ENCODE measurements around the gene HOTAIR. TPM values are rescaled to one million over a fixed set of nuclear protein-coding genes. Genes with fewer than 3 reads are reported as not detected.

HOTAIR gene
- total RNA-seq, 4 donors from 2014 or later, result 0.31 TPM; not detected in 3

DNA sequence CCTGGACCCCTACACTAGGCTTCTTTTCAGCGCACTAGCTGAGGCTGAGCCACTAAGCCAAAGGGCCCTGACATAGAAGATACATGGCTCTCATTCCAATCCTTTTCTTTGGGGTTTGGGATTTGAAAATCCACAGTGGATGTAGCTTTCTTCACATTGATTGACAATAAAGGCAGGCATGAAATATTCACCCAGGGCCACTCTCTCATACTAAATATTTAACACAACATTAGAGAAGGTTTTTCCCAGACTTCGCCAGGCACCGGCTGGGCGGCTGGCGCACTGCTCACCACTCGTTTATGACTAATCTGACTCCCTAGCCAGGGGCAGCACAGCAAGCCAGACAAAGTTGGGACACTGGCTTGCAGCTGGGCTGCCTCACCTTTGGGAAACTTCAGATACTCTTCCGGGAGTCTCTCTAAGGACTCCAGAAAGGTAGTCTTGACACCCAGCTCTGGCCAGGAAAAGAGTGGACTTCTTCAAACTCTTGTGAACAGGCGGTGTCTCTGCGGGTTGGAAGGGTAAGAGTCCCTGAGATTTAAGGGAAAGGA is 2.5 kb downstream of the HOTAIR start:
- WGBS, 2 donors (ENCODE audit: low coverage in 1 of 2), result 20 to 43% methylated on average over 1 to 2 of the region's 9 CpGs
- Histone ChIP-seq H3K27ac (no peak overlapping the region), H3K4me1 (peaks cover 0 to 32% (median 14%) of the 10 kb centered on the region in 3 donors), H3K27me3 (peaks cover 100% of the 10 kb centered on the region), H3K36me3 (no peaks in the 10 kb centered on the region), H3K4me3 (no peak overlapping the region), H3K9me3 (no peaks in the 10 kb centered on the region)
- TF ChIP-seq POLR2AphosphoS5 (IDR thresholded peaks at IDR 0.05), result no peak
- TF ChIP-seq CTCF (IDR thresholded peaks at IDR 0.05), result no peak
- no peak for TF ChIP-seq EP300 (IDR thresholded peaks at IDR 0.05)
- TF ChIP-seq POLR2A (IDR thresholded peaks at IDR 0.05), result no peak
- ATAC-seq, result no peak

DNA sequence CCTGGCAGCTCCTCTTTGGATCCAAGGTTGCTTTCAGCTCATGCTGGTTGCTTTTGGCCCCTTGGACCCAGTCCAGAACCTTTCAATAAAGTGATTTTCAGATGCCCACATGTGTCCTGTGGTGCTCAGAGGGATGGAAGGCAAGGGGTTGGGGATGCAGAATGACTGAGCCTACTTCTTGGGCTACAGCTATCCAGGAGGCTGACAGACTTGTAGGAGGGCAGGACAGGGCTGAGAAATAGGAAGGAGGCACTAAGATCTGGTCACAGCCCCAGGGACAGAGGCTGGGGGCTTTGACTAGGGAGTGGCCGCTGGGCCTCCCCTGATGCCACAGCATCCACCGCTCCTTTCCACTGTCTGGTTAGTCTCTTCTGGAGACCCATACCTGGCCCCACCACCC is 3.1 kb downstream of the HOTAIR start:
- WGBS, 2 donors (ENCODE audit: low coverage in 1 of 2), result no CpG with 5 or more reads among the region's 2 CpGs
- TF ChIP-seq CTCF (IDR thresholded peaks at IDR 0.05), result no peak
- no peak for TF ChIP-seq POLR2AphosphoS5 (IDR thresholded peaks at IDR 0.05)
- TF ChIP-seq POLR2A (IDR thresholded peaks at IDR 0.05), result no peak
- TF ChIP-seq EP300 (IDR thresholded peaks at IDR 0.05), result no peak
- Histone ChIP-seq H3K27me3 (peaks cover 100% of the 10 kb centered on the region), H3K4me3 (no peak overlapping the region), H3K4me1 (peaks cover 0 to 34% (median 15%) of the 10 kb centered on the region in 3 donors), H3K36me3 (no peaks in the 10 kb centered on the region), H3K27ac (no peak overlapping the region), H3K9me3 (no peaks in the 10 kb centered on the region)
- ATAC-seq, result no peak

DNA sequence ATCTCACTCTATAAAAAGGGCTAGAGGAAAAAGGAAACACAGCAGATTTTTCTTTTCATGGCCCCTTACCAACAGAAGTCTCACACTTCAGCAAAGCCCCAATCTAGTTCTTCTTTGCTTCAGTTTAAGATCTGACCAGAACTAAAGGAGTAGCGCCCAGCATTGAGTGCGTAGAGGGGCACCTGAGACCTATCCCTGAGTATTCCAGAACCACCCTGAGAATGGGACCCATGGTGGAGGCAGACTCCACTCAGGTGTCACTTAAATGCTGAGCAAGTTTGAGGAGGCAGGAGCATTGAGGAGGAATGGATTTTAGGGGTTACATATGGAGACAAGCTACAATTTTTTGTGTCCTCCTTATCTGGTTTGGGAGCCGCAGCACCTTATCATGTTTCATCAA is 3.6 kb downstream of the HOTAIR start:
- Histone ChIP-seq H3K27ac (no peak overlapping the region), H3K27me3 (peaks cover 100% of the 10 kb centered on the region), H3K36me3 (no peaks in the 10 kb centered on the region), H3K9me3 (no peaks in the 10 kb centered on the region), H3K4me1 (peaks cover 0 to 39% (median 19%) of the 10 kb centered on the region in 3 donors), H3K4me3 (no peak overlapping the region)
- TF ChIP-seq CTCF (IDR thresholded peaks at IDR 0.05) (no peak), POLR2A (IDR thresholded peaks at IDR 0.05) (no peak), POLR2AphosphoS5 (IDR thresholded peaks at IDR 0.05) (no peak), EP300 (IDR thresholded peaks at IDR 0.05) (no peak)
- WGBS, 2 donors (ENCODE audit: low coverage in 1 of 2), result 71 to 100% methylated on average over 2 of the region's 3 CpGs
- ATAC-seq, result no peak

DNA sequence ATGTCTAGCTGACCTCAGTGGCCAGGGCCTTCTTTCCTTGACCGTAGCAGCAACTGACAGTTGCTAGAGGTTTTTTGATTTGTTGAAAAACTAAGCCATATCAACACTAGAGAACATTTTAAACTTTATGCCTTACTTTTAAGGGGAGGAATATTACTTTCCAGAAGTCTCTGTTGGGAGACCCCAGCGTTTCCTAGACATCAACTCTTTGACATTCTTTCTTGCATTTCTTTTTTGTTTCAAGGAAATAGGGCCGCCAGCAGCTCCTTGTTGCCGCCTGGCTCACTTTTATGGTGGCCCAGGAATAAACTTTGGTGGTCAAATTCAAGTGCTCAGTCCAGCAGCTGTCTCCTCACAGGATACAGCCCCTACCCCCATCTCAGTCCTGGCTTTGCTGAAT is 4.3 kb downstream of the HOTAIR start:
- no peak overlapping the region for H3K27ac ChIP-seq
- H3K36me3 ChIP-seq, result no peaks in the 10 kb centered on the region
- H3K4me3 ChIP-seq, result no peak overlapping the region
- no peaks in the 10 kb centered on the region for H3K9me3 ChIP-seq
- no peak for TF ChIP-seq CTCF (IDR thresholded peaks at IDR 0.05)
- peaks cover 0 to 41% (median 19%) of the 10 kb centered on the region in 3 donors for H3K4me1 ChIP-seq
- ATAC-seq, result no peak
- H3K27me3 ChIP-seq, result peaks cover 100% of the 10 kb centered on the region
- 18 to 20% methylated on average over 4 of the region's 4 CpGs for whole genome bisulfite sequencing, 2 donors (ENCODE audit: low coverage in 1 of 2)

DNA sequence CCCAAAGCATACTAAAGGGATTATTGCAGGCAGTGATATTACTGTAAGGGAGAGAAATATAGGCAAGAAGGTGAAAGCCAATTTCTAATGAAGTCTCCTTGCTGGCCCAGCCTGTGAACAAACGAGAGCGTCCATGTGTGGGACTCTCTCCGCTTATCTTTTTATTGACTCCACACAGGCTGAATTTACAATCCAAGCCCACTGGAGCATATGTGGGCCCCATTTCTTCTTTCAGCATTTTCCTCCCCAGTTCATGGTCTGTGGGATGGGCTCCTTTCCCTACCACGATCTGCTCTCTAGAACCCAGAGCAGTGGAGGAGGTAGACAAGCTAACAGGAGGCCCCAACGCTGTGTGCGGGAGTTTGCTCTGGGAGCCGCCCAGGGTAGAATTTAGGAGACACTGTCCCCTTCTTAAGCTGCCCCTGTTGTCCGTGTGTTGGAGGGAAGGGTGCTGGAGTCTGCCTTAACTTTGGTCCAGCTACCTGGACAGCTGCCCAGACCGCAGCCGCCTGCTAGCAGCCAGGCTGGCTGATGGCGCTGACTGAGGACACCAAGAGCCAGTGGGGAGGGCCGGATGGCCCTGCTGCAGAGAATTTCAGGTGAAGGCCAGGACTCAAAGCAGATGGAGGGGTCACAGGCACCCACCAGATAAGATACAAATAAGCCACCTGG is 5.0 kb downstream of the HOTAIR start:
- no peaks in the 10 kb centered on the region for H3K9me3 ChIP-seq
- H3K27me3 ChIP-seq, result peaks cover 100% of the 10 kb centered on the region
- WGBS, 2 donors (ENCODE audit: low coverage in 1 of 2), result 11% methylated on average over 10 of the region's 12 CpGs; no CpG with 5 or more reads in 1 of the 2 donors
- ATAC-seq, result no peak
- no peak overlapping the region for H3K27ac ChIP-seq
- no peaks in the 10 kb centered on the region for H3K36me3 ChIP-seq
- TF ChIP-seq CTCF (IDR thresholded peaks at IDR 0.05) (no peak), EP300 (IDR thresholded peaks at IDR 0.05) (no peak), POLR2AphosphoS5 (IDR thresholded peaks at IDR 0.05) (no peak), POLR2A (IDR thresholded peaks at IDR 0.05) (no peak)
- H3K4me1 ChIP-seq, result peaks cover 0 to 34% (median 16%) of the 10 kb centered on the region in 3 donors
- no peak overlapping the region for H3K4me3 ChIP-seq
